ENCODE measurements around the gene MOB3A. TPM values are rescaled to one million over a fixed set of nuclear protein-coding genes. Genes with fewer than 3 reads are reported as not detected.

Gene MOB3A
- total and polyA plus RNA-seq, 4 donors = 17.7 to 86.6 (median 45.0) TPM

- H3K36me3 ChIP-seq (ENCODE audit: control insufficient read depth in 4 of 4, insufficient read depth in 4 of 4, low read length in 4 of 4) = peaks cover 14 to 88% (median 36%) of the 10 kb centered on the region in 4 donors
- H3K4me3 ChIP-seq = no peak overlapping the region
- H3K9me3 ChIP-seq (ENCODE audit: control insufficient read depth in 4 of 4, insufficient read depth in 3 of 4, low read length in 3 of 4) = no peaks in the 10 kb centered on the region
- DNase-seq (no peak), ATAC-seq (ENCODE audit: insufficient read depth, low FRiP score) (no peak)
- WGBS, 2 donors = 94 to 96% methylated on average over 31 of the region's 31 CpGs
- H3K27me3 ChIP-seq (ENCODE audit: control insufficient read depth in 3 of 3, insufficient read depth in 3 of 3, low read length in 2 of 3) = no peaks in the 10 kb centered on the region
- H3K27ac ChIP-seq (ENCODE audit: low read depth in 1 of 2, low read length in 1 of 2) = no peak overlapping the region
- H3K9ac ChIP-seq (ENCODE audit: insufficient read depth in 1 of 2, low read length in 2 of 2) = no peak overlapping the region
- H3K4me1 ChIP-seq (ENCODE audit: control insufficient read depth in 5 of 5, insufficient read depth in 5 of 5, low read length in 5 of 5) = no peaks in the 10 kb centered on the region
- no peak for TF ChIP-seq CTCF (IDR thresholded peaks at IDR 0.05; ENCODE audit: control extremely low read depth, extremely low read depth)
Measured at GRCh38 chr19:2119921-2120785, 24.0 kb upstream of the MOB3A start.

GRCh38 chr19:2118438-2118837 is 22.3 kb upstream of the MOB3A start:
- H3K4me1 ChIP-seq (ENCODE audit: control insufficient read depth in 5 of 5, insufficient read depth in 5 of 5, low read length in 5 of 5) = no peaks in the 10 kb centered on the region
- ATAC-seq (ENCODE audit: insufficient read depth, low FRiP score) = no peak
- no peak overlapping the region for H3K4me3 ChIP-seq
- no peaks in the 10 kb centered on the region for H3K9me3 ChIP-seq (ENCODE audit: control insufficient read depth in 4 of 4, insufficient read depth in 3 of 4, low read length in 3 of 4)
- H3K27ac ChIP-seq (ENCODE audit: low read depth in 1 of 2, low read length in 1 of 2) = no peak overlapping the region
- H3K9ac ChIP-seq (ENCODE audit: insufficient read depth in 1 of 2, low read length in 2 of 2) = no peak overlapping the region
- H3K27me3 ChIP-seq (ENCODE audit: control insufficient read depth in 3 of 3, insufficient read depth in 3 of 3, low read length in 2 of 3) = no peaks in the 10 kb centered on the region
- WGBS, 2 donors = 92 to 97% methylated on average over 18 of the region's 18 CpGs
- H3K36me3 ChIP-seq (ENCODE audit: control insufficient read depth in 4 of 4, insufficient read depth in 4 of 4, low read length in 4 of 4) = peaks cover 22 to 93% (median 40%) of the 10 kb centered on the region in 4 donors
- DNase-seq = no peak
- no peak for TF ChIP-seq CTCF (IDR thresholded peaks at IDR 0.05; ENCODE audit: control extremely low read depth, extremely low read depth)

- H3K4me1 ChIP-seq (ENCODE audit: control insufficient read depth in 5 of 5, insufficient read depth in 5 of 5, low read length in 5 of 5) = no peaks in the 10 kb centered on the region
- ATAC-seq (ENCODE audit: insufficient read depth, low FRiP score) (no peak), DNase-seq (no peak)
- H3K27ac ChIP-seq (ENCODE audit: low read depth in 1 of 2, low read length in 1 of 2) = no peak overlapping the region
- 95 to 97% methylated on average over 27 of the region's 27 CpGs for whole genome bisulfite sequencing, 2 donors
- H3K4me3 ChIP-seq = no peak overlapping the region
- H3K9me3 ChIP-seq (ENCODE audit: control insufficient read depth in 4 of 4, insufficient read depth in 3 of 4, low read length in 3 of 4) = no peaks in the 10 kb centered on the region
- peaks cover 19 to 92% (median 39%) of the 10 kb centered on the region in 4 donors for H3K36me3 ChIP-seq (ENCODE audit: control insufficient read depth in 4 of 4, insufficient read depth in 4 of 4, low read length in 4 of 4)
- H3K27me3 ChIP-seq (ENCODE audit: control insufficient read depth in 3 of 3, insufficient read depth in 3 of 3, low read length in 2 of 3) = no peaks in the 10 kb centered on the region
- H3K9ac ChIP-seq (ENCODE audit: insufficient read depth in 1 of 2, low read length in 2 of 2) = no peak overlapping the region
- no peak for TF ChIP-seq CTCF (IDR thresholded peaks at IDR 0.05; ENCODE audit: control extremely low read depth, extremely low read depth)
Measured at GRCh38 chr19:2117215-2117960, 21.3 kb upstream of the MOB3A start.
